GM18526 (cell line): Measurements from ENCODE around the gene MNAT1.

Experiments used
- POLR2A ChIP-seq: IDR thresholded peaks from 3 replicates; pipeline ENCODE4 v1.6.1; 2011; ENCODE audit not compliant: insufficient read length; ENCODE audit errors: extremely low read depth

Gene MNAT1

DNA sequence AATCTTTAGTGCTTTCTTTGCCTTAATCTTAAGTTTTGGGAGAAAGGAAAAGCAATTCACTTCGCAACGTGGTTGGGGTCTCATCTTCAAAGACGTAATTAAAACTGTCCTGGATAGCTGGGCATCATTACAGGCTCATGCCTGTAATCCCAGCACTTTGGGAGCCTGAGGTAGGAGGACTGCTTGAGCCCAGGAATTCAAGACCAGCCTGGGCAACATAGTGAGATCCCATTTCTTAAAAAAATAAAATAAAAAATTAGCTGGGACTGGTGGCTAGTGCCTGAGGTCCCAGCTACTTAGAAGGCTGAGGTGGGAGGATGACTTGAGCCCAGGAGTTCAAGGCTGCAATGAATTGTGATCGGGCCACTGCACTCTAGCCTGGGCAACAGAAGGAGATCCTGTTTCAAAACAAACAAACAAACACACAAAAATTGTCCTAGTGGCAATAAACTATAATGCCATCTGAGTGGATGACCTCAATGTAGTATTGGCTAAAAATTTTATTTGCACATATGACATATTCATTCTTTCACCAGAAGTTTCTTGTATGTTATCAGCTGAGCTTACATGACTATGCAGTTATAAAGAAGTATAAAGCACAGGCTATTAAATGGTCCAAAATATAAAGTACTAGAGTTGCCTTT, 1.6 kb upstream of the MNAT1 start:
- no peak for TF ChIP-seq POLR2A

DNA sequence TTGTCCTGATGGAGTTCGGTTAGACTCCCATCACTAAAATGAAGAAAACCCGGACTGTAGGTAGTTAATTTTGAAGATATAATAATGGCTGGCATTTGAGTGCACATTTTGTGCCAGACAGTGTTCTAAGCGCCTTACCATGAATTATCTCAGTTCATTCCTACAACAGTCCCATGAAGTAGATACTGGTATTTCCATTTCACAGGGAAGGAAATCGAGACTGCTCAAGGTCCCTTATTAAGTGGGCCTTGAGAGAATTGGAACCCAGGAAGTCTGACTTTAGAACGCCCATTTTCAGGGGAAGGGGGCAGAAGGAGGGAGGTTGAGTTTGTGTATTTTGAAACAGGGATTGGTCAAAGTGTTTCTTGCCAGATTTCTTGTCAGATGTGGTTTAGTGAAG, 855 bp downstream of the MNAT1 start:
- TF ChIP-seq POLR2A = no peak

DNA sequence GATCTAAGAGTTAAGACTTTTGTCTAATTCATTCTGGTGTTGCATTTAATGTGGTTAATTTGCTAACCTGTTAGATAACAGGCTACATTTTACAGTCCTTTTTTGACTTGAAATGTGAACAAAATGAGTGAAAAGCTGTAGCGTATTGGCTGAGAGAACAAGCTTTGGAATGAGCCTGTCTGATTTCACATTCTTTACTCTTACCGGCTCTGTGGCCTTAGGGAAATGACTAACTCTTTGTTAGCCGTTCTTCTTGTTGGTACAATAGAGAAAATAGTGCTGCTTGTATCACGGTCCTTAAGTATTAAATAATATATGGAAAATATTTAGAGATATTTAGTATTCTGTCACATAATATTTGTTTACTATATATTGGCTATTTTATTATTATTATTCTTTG, 1.9 kb downstream of the MNAT1 start:
- TF ChIP-seq POLR2A = no peak

DNA sequence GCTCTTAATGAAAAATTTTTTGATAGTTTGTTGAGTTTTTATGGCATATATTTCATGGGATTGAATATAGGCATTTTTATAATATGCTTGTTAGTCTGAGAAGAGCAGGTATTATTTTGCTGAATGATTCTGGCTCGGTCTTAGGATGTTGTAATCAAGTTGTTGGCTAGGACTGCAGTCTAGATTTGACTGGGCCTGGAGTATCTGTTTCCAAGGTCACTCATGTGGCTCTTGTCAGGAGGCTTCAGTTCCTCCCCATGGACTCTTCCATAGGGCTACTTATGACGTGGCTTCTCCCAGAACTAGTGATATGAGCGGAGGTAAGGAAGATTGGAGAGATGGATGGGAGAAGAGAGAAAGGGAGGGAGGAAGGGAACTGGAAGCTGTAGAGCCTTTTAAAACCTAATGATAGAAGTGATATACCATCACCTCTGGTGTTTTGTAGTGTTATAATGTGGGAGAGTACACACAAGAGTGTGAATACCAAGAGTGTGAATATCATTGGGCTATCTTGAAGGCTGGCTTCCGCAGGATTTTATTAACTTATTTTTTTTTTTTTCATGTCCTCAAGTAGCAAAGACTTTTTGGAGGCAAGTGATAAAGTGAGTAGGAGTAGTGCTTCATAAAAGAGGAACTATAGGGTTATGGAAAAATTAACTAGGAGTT, 4.4 kb downstream of the MNAT1 start:
- no peak for TF ChIP-seq POLR2A

DNA sequence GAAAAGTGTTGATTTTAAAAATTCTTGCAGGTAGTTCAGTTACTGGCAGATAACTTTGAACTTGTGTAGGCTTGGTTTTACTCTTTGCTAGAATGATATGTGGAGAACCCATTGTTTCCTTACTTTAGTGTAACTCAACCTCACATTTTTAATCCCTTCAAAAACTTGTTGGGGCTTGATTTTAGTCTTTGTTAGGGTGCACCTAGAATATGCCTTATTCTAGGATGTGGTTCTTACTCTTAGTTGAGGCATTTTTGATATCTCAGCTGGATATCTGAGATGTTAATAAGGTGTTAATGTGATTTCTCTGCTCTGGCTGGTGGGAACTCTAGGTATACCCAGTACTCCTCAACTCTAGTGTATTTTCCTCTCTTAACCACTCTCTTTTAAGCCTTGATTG, 10.0 kb downstream of the MNAT1 start:
- TF ChIP-seq POLR2A = no peak

DNA sequence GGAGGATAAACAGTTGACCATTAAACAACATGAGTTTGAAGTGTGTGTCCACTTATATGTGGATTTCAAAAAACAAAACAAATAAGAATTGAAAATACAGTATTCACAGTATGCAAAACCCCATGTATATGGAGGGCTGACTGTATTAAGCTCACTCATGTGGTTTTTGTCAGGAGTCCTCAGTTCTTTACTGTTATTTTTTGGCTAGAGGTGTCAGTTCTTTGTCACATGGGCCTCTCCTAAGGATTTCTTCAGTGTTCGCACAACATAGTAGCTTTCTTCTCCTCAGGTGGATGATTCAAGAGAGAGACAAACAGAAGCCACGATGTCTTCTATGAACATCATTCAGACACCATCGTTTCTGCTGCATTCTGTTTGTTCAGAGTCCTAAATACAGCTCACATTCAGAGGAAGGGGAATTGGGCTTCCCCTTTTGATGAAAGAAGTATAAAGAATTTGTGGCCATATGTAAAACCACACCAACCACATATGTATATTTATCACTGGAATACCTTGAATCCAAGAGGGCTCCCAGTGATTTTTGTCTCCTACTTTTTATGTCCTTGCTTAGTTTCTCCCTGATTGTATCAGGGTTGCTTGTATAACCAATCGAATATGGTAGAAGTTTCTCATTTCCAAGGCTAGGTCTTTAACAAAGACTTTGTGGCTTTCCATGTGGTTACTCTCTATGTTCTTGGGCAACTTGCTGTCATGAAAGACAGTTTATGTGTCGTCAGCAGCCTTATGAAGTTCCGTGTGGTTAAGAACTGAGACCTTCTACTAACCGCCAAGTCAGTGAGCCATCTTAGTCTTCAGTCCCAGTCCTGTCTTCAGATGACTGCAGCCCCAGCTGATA, 18.9 kb downstream of the MNAT1 start:
- no peak for TF ChIP-seq POLR2A

DNA sequence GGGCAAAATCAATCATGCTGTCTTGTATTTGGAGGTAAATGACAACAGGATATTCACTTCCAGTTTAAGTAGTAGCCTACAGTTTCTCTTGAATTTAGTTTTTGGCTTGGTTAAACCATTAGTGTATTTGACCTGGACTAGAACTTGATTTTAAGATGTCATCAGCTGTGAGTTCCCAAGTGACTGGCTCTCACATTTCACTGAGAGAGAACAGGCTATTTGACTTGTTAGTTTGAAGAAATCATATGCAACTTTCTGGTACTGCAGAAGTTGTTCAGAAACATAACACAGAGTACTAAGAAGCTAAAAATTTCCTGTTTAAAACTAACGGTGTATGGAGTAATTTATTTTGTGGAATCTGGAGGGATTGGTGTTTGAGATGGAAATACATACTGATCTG, 22.3 kb downstream of the MNAT1 start:
- no peak for TF ChIP-seq POLR2A

DNA sequence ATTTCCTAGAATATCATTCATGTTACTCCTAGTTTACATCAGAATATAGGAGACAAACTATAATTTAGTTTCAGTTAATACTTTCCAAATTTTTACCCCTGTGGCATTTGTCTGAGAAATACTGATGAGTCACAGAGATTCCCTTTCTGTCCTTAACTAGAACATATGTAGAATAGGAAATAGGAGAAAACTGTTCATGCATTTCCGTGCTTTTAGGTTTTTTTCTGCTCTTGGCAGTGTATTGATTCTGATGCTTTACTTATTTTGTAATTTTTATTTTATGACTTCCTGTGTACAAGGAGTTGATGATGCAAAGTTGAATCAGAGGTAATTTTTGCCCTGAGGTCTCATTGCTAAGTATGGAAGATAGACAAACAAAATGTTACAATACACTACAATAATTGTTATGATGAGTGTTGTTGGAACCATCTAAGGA, 23.0 kb downstream of the MNAT1 start:
- TF ChIP-seq POLR2A = no peak

DNA sequence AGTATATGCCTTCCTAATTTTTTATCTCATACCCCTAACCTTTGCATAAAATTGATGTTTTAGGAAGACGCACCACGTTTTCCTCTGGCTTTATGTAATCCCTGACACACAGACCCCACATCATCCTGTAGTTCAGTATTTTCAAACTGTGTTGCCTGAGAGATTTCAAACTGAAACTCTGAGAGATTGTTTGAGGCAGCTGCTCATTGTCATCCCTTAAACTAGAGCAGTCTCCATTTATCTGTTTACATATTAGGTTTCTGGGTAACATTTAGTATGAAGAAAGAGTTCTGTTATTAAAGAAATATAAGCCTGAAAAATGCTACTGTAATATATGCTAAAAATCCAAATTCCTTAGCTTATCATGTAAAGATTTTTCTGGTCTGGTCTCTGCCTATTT, 24.3 kb downstream of the MNAT1 start:
- TF ChIP-seq POLR2A = no peak

DNA sequence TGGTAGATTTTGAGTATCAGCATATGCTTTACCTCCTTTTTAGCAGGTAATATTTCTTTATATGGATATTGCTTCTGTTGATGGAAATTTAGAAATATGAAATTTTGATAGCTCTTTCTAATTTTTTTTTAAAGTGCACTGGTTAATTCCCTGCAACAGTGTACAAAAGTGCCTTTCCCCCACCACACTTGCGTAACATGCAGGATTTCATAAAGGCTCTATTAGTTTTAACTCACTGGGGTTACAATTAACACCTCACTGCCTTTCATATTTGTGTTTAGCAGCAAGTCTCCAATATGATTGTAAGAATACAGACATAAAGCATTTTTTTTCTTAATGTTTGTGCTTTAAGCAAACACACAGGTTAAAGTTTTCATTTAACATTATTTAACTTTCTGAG, 25.6 kb downstream of the MNAT1 start:
- no peak for TF ChIP-seq POLR2A

DNA sequence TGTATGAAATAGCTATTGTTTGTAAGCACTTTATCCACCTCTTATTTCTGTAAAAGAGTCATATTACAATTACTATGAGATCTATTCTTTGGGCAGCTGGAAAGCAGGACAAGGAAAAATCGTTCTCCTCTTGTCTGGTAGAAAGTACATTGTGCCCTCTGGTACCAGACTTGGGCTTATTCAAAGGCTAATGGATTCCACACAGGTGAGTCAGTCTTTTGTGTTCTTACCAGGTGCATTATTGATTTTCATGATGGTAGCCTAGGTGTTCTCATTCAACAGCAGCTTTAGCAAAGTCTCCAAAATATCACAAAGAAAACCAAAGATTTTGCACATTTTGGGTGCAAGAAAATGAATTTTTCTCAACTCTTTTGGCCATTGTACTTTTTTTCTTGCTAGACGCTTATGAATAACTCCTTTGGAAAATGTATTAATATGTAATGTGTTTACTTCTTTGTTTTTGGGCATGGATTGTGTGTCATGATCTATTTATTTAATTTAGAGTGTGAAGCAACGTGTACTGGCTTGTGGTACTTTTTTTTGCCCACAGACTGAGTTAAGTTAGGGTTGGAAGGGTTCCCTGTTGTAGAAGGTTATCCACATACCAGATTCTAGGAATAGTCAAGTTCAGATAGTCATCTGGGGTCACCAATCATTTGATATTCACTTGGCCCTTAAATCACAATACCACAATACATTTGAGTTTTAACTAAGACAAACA, 26.2 kb downstream of the MNAT1 start:
- TF ChIP-seq POLR2A = no peak

DNA sequence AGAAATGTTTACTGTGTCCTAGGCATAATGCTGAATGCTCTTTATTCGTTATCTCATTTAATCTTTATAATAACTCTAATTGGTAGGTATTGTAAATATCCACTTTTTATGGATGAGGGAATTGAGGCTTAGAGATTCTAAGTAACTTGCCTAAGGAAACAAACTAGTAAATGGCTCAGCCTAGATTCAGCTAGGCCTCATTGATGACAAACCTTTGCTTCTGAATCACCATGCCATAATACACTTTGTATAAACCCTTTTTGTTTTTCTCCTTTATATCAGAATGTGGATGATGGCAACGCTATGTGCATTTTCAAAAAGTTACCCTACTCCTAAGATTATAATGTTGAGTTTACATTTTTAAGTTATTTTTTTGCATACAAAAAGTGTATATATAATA, 34.0 kb downstream of the MNAT1 start:
- no peak for TF ChIP-seq POLR2A

DNA sequence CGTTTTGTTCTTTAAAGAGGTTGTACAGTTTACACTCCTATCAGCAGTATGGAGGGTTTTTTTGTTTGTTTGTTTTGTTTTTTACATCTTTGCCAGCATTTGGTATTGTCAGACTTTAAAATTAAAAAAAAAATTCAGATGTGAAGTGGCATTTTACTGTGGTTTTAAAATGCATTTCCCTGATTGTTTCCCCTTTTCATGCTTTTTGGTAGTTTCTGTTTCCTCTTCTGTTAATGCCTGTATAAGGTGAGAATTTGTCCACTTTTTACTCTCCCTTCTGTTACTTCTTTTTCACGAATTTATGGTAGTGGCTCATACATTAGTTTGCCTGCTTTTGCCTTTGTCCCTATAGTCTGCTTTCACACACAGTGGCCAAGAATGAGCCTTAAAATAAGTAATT, 36.6 kb downstream of the MNAT1 start:
- TF ChIP-seq POLR2A = no peak

DNA sequence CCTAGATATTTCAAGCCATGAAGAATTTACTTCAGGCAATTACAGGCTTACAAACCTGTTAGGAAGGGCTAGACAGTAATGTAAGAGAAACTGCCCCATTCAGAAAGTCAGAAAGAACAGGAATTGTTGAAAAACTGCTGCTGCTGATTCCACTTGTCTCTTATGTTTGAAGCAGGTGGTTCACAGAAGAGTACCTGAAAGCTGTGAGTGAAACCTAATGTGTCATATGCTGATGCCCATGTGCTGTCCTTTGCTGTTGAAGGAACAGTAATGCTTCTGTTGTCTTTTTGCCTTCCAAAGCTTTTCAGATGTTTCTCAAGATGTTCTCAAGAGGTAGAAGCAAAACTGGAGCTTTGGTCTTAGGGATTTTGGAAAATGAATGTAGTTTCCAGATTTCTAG, 39.0 kb downstream of the MNAT1 start:
- TF ChIP-seq POLR2A = no peak

DNA sequence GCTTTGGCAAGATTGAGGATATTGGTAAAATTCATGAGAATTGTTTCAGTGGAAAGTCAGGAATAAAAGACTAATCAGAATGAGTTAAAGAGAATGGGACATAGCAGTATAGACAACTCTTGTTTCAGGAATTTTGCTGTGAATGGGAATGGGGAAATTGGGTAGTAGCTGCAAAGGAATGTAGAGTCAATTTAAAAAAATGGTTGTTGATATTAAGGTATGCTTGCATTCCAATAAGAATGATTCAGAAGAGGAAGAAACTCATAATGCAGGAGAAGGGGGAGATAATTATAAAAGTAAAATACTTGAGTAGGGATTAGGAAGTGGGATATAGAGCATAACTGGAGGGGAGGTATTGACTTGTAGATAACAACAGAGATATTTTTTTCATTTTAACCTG, 40.7 kb downstream of the MNAT1 start:
- no peak for TF ChIP-seq POLR2A

DNA sequence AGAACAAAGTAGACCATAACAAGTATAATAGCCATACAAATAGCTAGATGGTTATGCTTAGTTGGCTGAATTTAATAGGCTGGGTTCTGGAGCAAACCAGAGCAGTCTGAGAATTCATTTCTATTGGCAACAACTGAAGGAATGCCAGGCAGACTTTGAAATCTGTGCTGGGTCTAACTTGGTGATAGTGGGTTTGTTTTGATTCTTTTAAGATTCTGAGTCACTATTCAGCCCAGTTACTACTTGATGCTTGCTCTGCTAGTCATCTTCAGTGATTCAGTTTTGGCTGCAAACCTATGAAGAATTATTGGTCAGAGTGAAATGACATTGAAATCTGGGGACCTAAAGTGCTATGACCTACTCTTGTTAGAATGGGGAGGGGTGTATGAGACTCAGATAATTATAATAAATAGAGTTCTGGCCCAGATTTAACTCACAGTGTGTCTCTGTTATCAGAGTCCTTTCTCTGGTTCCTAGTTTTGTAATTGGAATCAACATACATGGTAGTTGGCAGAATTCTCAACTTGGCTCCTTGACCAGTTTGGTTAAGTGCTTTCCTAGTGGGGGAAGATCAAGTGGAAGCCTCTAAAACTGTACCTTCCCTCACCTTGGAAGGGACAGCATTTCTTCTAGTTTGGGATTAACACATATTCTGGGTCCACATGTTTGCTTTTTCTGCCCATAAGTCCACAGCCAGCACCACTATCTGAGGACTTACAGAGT, 43.5 kb downstream of the MNAT1 start:
- TF ChIP-seq POLR2A = no peak

DNA sequence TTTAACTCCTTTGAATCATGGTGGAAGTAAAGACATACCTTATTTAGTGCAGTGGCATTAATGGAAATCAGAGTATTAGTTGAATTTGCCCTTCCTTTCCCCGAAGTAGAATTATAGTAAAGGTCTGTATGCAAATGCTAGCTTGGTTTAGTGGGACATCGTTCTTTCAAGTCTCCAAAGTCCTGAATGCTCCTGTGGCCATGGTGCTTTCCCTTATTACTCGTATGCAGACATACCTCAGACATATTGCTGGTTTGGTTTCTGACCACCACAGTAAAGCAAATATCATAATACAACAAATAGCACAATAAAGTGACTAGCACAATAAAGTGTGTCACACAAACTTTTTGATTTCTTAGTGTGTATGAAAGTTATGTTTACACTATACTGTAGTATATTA, 52.3 kb downstream of the MNAT1 start:
- TF ChIP-seq POLR2A = no peak
